Measurements from ENCODE around the gene NTN4. TPM values are rescaled to one million over a fixed set of nuclear protein-coding genes. Genes with fewer than 3 reads are reported as not detected.
A peak's percentile ranks its signal among the peaks of the same experiment; 100 is the strongest.

The NTN4 gene
- total RNA-seq, 6 experiments from 2014 or later: 51.3 to 117 (median 101) TPM

DNA sequence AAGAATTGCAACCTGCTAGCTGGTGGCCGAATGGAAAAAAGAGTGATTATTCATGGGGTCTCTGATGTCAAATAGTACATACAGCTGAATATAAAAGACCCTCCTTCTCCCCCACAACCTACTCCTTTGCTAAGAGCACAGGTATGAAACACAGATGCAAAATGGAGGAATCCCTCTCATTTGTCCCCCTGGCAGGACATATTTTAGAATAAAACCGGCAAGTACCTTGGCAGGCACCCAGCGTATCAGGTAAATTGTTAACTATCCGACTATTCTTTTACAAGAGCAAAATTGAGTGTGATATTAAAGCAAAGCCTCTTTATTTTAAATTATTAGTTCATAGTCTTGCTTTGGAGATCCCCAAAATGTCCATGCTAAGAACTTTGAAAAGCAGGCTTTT lies 165.6 kb downstream of the NTN4 start:
- no peaks in the 10 kb centered on the region; the same call in 1 of the 2 replicates for H3K27me3 Mint-ChIP-seq (ENCODE audit: insufficient read depth)
- peaks cover 27% of the 10 kb centered on the region for H3K4me1 Mint-ChIP-seq (ENCODE audit: low read depth)
- H3K9me3 Mint-ChIP-seq: no peaks in the 10 kb centered on the region
- no peak for DNase-seq
- TF ChIP-seq CTCF (IDR thresholded peaks at IDR 0.05): no peak
- no peaks in the 10 kb centered on the region for H3K36me3 Mint-ChIP-seq (ENCODE audit: low read depth)
- no peak overlapping the region; the same call in 1 of the 2 replicates for H3K27ac Mint-ChIP-seq
- no peak overlapping the region for H3K4me3 Mint-ChIP-seq

DNA sequence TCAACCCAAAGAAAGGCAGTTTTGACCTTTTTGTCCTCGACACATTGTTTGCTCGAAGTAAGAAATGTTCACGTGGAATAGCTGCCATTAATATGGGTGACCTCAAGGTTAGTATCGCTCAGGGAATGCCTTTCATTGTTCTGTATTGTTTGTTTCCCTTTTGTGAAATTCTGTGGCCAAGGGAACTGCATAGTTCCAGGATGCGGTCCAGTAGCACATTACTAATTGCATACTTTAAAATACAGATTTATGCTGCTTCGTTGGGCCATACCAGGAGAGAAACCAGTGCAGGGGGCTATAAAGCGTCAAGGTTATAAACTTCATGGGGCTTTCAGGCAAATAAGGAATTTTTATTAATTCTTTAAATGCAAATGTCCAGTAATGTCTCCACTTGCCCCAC lies 166.0 kb downstream of the NTN4 start:
- no peak for DNase-seq
- TF ChIP-seq CTCF (IDR thresholded peaks at IDR 0.05): no peak
- Mint-ChIP-seq H3K27me3 (ENCODE audit: insufficient read depth) (no peaks in the 10 kb centered on the region; the same call in 1 of the 2 replicates), H3K27ac (peak overlapping the region; percentile 65; the same call in 1 of the 2 replicates), H3K4me1 (ENCODE audit: low read depth) (peaks cover 27% of the 10 kb centered on the region), H3K4me3 (no peak overlapping the region), H3K36me3 (ENCODE audit: low read depth) (no peaks in the 10 kb centered on the region), H3K9me3 (no peaks in the 10 kb centered on the region)

- Mint-ChIP-seq H3K27ac (no peak overlapping the region), H3K4me1 (ENCODE audit: low read depth) (peaks cover 27% of the 10 kb centered on the region), H3K27me3 (ENCODE audit: insufficient read depth) (no peaks in the 10 kb centered on the region; the same call in 1 of the 2 replicates), H3K4me3 (no peak overlapping the region), H3K36me3 (ENCODE audit: low read depth) (no peaks in the 10 kb centered on the region), H3K9me3 (no peaks in the 10 kb centered on the region)
- DNase-seq: peak; percentile 75
- TF ChIP-seq CTCF (IDR thresholded peaks at IDR 0.05): peak; percentile 86
Measured at GRCh38 chr12:95623554-95624170, 166.9 kb downstream of the NTN4 start.

DNA sequence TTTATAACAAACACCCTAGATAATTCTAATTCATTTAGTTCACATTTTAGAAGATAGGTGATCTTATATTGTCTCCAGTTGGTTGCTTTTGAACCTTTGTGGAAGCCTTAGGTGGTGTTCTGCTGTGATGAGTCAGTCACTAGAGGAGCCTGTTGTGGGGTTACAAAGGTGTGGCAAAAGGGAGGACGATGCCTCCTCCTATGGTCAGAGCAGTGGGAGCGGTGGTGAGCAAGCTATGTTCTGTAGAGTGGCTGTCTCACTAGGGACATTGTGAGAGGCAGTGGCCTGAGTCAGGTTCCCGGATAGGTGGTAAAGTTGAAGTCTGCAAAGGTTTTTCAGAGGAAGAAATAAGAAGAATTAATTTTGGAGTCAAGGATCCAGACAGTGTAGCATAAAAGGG lies 167.7 kb downstream of the NTN4 start:
- Mint-ChIP-seq H3K27ac (peak overlapping the region; percentile 10; the same call in 1 of the 2 replicates), H3K4me1 (ENCODE audit: low read depth) (peaks cover 27% of the 10 kb centered on the region), H3K4me3 (no peak overlapping the region), H3K9me3 (no peaks in the 10 kb centered on the region), H3K36me3 (ENCODE audit: low read depth) (no peaks in the 10 kb centered on the region), H3K27me3 (ENCODE audit: insufficient read depth) (no peaks in the 10 kb centered on the region; the same call in 1 of the 2 replicates)
- no peak for DNase-seq
- no peak for TF ChIP-seq CTCF (IDR thresholded peaks at IDR 0.05)

DNA sequence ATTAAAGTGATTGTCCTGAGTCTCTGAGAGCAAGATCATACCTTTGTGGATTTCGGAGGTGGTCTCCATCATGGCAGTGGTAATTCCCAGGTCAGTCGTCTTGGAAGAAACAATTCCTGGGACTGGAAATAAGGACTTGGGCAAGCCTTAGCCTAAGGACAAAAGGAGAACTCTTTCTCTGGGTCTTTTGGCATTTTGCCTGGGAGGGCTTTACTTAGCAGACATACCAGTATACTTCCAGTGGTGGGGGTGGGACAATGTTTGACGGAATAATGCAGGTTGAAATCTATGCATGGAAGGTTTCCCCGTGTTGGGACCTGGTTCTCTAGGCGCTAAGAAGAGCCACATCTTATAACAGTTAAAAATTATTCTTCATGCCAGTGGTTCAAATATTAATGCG lies 168.8 kb downstream of the NTN4 start:
- no peaks in the 10 kb centered on the region; the same call in 1 of the 2 replicates for H3K27me3 Mint-ChIP-seq (ENCODE audit: insufficient read depth)
- no peaks in the 10 kb centered on the region for H3K36me3 Mint-ChIP-seq (ENCODE audit: low read depth)

More for the DNA sequence above, 168.8 kb downstream of the NTN4 start:
- Mint-ChIP-seq H3K4me1 (ENCODE audit: low read depth) (peaks cover 27% of the 10 kb centered on the region), H3K9me3 (no peaks in the 10 kb centered on the region), H3K4me3 (no peak overlapping the region), H3K27ac (no peak overlapping the region)
- no peak for TF ChIP-seq CTCF (IDR thresholded peaks at IDR 0.05)
- no peak for DNase-seq
